Epithelial cell of proximal tubule (primary cell): ENCODE measurements around the gene WDR81. TPM values are rescaled to one million over a fixed set of nuclear protein-coding genes. Genes with fewer than 3 reads are reported as not detected.

Source experiments
- DNase-seq: peaks from one replicate; pipeline ENCODE4 v3.0.0-alpha.2; 2011; ENCODE audit warnings: low read depth
- H3K4me3 ChIP-seq: 2 replicates; pipeline ENCODE4 v1.5.1; 2011; ENCODE audit warnings: low read depth, mild to moderate bottlenecking, low read length
- total RNA-seq: library from RNA; depleted of rRNA; stranded (reverse); fragments of >200 nt; gene quantifications from 2 replicates; pipeline ENCODE4 v1.2.3, GENCODE V29; 2015
- TF ChIP-seq, protein P1 (sequence below): conservative IDR thresholded peaks from 2 replicates; pipeline ENCODE4 v1.5.1; 2012; ENCODE audit warnings: low read depth, mild to moderate bottlenecking, low read length

WDR81 gene
- total RNA-seq, 1 donor from 2014 or later: 20.9 TPM

- DNase-seq: no peak
- TF ChIP-seq, protein P1, sequence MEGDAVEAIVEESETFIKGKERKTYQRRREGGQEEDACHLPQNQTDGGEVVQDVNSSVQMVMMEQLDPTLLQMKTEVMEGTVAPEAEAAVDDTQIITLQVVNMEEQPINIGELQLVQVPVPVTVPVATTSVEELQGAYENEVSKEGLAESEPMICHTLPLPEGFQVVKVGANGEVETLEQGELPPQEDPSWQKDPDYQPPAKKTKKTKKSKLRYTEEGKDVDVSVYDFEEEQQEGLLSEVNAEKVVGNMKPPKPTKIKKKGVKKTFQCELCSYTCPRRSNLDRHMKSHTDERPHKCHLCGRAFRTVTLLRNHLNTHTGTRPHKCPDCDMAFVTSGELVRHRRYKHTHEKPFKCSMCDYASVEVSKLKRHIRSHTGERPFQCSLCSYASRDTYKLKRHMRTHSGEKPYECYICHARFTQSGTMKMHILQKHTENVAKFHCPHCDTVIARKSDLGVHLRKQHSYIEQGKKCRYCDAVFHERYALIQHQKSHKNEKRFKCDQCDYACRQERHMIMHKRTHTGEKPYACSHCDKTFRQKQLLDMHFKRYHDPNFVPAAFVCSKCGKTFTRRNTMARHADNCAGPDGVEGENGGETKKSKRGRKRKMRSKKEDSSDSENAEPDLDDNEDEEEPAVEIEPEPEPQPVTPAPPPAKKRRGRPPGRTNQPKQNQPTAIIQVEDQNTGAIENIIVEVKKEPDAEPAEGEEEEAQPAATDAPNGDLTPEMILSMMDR: no peak
- peak overlapping the region; percentile 80 for H3K4me3 ChIP-seq
These were observed 15.0 kb upstream of the WDR81 start for GRCh38 chr17:1709403-1709951.

DNA sequence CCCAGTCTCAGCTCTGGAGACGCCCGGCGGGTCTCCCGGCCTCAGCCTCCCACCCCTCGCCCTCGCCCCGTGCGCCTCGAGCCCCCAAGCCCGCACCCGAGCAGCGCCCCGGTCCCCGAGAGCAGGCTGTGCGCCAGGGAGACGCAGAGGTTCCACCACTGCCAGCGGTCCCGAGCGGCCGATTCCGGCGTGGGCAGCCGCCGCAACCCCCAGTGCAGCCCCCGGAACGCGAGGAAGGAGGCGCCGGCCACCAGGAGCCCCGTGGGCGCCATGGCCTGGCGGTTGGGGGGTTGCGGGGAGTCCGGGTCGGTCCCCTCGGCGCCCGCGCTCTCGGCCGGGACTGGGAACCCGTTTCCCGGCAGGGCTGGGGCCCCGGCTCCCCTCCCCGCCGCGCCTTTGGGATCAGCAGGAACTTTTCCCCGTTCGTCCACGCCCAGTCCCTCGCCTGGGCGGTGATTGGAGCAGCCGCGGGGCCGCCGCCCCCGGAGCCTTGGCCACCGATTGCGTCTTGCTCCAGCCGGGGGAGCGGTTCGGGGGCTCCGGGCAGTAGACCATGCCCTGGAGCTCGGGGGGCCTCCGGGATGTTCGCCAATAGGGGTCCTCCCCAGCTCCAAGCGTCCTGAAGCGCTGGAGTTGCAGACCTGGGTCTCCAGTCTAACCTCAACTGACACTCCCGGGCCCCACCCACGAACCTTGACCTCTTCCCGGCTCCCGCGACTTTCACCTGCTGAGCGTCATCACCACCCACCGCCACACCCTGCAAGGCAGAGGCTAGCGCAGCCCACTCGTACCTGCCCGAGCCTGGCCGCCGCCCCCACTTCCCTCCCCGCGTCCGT, 14.3 kb upstream of the WDR81 start, which contains the start of gene TLCD2:
Gene TLCD2 (minus strand): TSS at position 407 of the 836 bp plus-strand sequence. CDS start 135 bp downstream, at position 272.
- DNase-seq: no peak
- TF ChIP-seq, protein P1: no peak
- H3K4me3 ChIP-seq: peak within 1 kb of the TSS; percentile 80

- TF ChIP-seq, protein P1: no peak
- DNase-seq: no peak
- peak overlapping the region; percentile 80 for H3K4me3 ChIP-seq
These were observed 13.5 kb upstream of the WDR81 start for GRCh38 chr17:1710807-1711553.

DNA sequence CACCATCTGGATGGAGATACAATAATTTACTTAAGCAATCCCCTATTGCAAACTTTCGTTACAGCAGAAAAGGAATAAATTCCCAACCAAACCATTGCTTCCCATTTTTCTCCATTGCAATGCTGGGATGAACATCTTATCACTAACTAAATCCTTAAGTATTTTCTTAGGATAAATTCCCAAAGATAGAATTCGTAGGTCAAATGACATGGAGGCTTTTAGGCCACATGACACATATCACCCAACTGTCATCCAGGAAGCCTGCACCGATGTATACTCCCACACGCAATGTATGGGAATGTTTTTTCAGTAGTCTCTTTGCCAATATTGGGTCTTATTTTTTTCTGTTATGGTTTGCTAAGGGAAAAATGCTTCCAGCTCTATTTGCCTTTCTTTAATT, 12.7 kb upstream of the WDR81 start:
- TF ChIP-seq, protein P1: no peak
- DNase-seq: no peak
- no peak overlapping the region for H3K4me3 ChIP-seq

- no peak for DNase-seq
- TF ChIP-seq, protein P1: no peak
- no peak overlapping the region for H3K4me3 ChIP-seq
These were observed 12.2 kb upstream of the WDR81 start for GRCh38 chr17:1712271-1712670.

GRCh38 chr17:1713160-1713877, 11.2 kb upstream of the WDR81 start:
- peak overlapping the region; percentile 77 for H3K4me3 ChIP-seq
- DNase-seq: no peak
- TF ChIP-seq, protein P1: no peak
